ENCODE measurements around the gene MEMO1. TPM values are rescaled to one million over a fixed set of nuclear protein-coding genes. Genes with fewer than 3 reads are reported as not detected.
"Not testable (repeated sequence)": the region's sequence is repeated elsewhere in the genome, so short reads cannot be mapped to it uniquely, and the experiment has no call there.

MEMO1 gene
- total RNA-seq, 1 donor from 2014 or later, result 19.5 TPM

GRCh38 chr2:31998731-31999383 lies 12.0 kb downstream of the MEMO1 start:
- no peak for DNase-seq (ENCODE audit: low spot score)

- DNase-seq (ENCODE audit: low spot score), result no peak
Measured at GRCh38 chr2:31997653-31998052, 13.2 kb downstream of the MEMO1 start.

- no peak for DNase-seq (ENCODE audit: low spot score)
Measured at GRCh38 chr2:31996571-31997150, 14.1 kb downstream of the MEMO1 start.

GRCh38 chr2:31992934-31993333 lies 17.9 kb downstream of the MEMO1 start:
- DNase-seq (ENCODE audit: low spot score), result no peak

- no peak for DNase-seq (ENCODE audit: low spot score)
Measured at GRCh38 chr2:31992025-31992579, 18.7 kb downstream of the MEMO1 start.

- DNase-seq (ENCODE audit: low spot score), result no peak
Measured at GRCh38 chr2:31989946-31990345, 20.9 kb downstream of the MEMO1 start.

- DNase-seq (ENCODE audit: low spot score), result no peak
Measured at GRCh38 chr2:31987454-31988220, 23.2 kb downstream of the MEMO1 start.

- no peak for DNase-seq (ENCODE audit: low spot score)
Measured at GRCh38 chr2:31986906-31987305, 23.9 kb downstream of the MEMO1 start.

- no peak for DNase-seq (ENCODE audit: low spot score)
Measured at GRCh38 chr2:31983762-31984467, 26.9 kb downstream of the MEMO1 start.

- DNase-seq (ENCODE audit: low spot score), result peak; percentile 17
Measured at GRCh38 chr2:31980674-31981356, 30.0 kb downstream of the MEMO1 start.

- no peak for DNase-seq (ENCODE audit: low spot score)
Measured at GRCh38 chr2:31979956-31980355, 30.9 kb downstream of the MEMO1 start.

- DNase-seq (ENCODE audit: low spot score), result no peak
Measured at GRCh38 chr2:31979018-31979417, 31.8 kb downstream of the MEMO1 start.

- DNase-seq (ENCODE audit: low spot score), result no peak
Measured at GRCh38 chr2:31978436-31978835, 32.4 kb downstream of the MEMO1 start.

- no peak for DNase-seq (ENCODE audit: low spot score)
Measured at GRCh38 chr2:31973665-31974064, 37.1 kb downstream of the MEMO1 start.

- DNase-seq (ENCODE audit: low spot score), result no peak
Measured at GRCh38 chr2:31972059-31972458, 38.7 kb downstream of the MEMO1 start.

- DNase-seq (ENCODE audit: low spot score), result no peak
Measured at GRCh38 chr2:31969178-31969577, 41.6 kb downstream of the MEMO1 start.

GRCh38 chr2:31967790-31968189 lies 43.0 kb downstream of the MEMO1 start:
- no peak for DNase-seq (ENCODE audit: low spot score)

GRCh38 chr2:31966402-31966801 lies 44.4 kb downstream of the MEMO1 start:
- DNase-seq (ENCODE audit: low spot score), result not testable (repeated sequence)

GRCh38 chr2:31965094-31965493 lies 45.7 kb downstream of the MEMO1 start:
- no peak for DNase-seq (ENCODE audit: low spot score)

GRCh38 chr2:31962757-31963361 lies 47.9 kb downstream of the MEMO1 start:
- DNase-seq (ENCODE audit: low spot score), result no peak

All from umbilical cord (tissue), 2 donors.